GM12878 (cell line): ENCODE data around the gene MVK. TPM values are rescaled to one million over a fixed set of nuclear protein-coding genes. Genes with fewer than 3 reads are reported as not detected.

Source experiments
- ATAC-seq: fragments of 200-7000 bp; cut with Tn5 transposase; 3 replicates; pipeline ENCODE4 v1.9.1; 2020; ENCODE audit warnings: mild to moderate bottlenecking, moderate library complexity
- BruUV-seq: library from RNA; stranded (reverse); fragments of 400-500 nt; replicated peaks from 2 replicates; lab custom pipeline; 2021; lab: Mats Ljungman, UMichigan
- CTCF ChIA-PET: fragments of 300-600 bp; sonication (Branson Sonifier 250); formaldehyde crosslinking; extraction: SDS; loops from one replicate; lab custom pipeline; 2021; ENCODE audit warnings: inconsistent platforms; lab: Yijun Ruan, JAX
- POLR2A ChIA-PET: fragments of 350-600 bp; formaldehyde crosslinking; extraction: SDS; loops from one replicate; lab custom pipeline; 2021; ENCODE audit warnings: inconsistent platforms; lab: Charles Lee
- RAD21 ChIA-PET: fragments of 300-600 bp; sonication (Branson Sonifier 250); formaldehyde crosslinking; loops from one replicate; lab custom pipeline; 2023; ENCODE audit warnings: antibody characterized with exemption; ENCODE audit not compliant: unreplicated experiment; lab: Charles Lee
- SMC1A ChIA-PET: fragments of 300-600 bp; sonication (Branson Sonifier 250); formaldehyde crosslinking; loops from one replicate; lab custom pipeline; 2023; ENCODE audit not compliant: unreplicated experiment, uncharacterized antibody; lab: Charles Lee
- DNase-seq: peaks from one replicate; pipeline ENCODE4 v3.0.0-alpha.2; 2011; ENCODE audit warnings: low read depth, low spot score
- FAIRE-seq: peaks from 3 replicates; lab custom pipeline; 2011; peaks lifted over from hg19 to GRCh38; lab: Jason Lieb, UNC
- H2AFZ ChIP-seq: 2 replicates; pipeline ENCODE4 v1.6.0; 2011; ENCODE audit warnings: low read depth, low read length, control low read depth; ENCODE audit not compliant: control insufficient read depth
- H3K27ac ChIP-seq: 2 replicates; pipeline ENCODE4 v1.5.1; 2011; ENCODE audit warnings: control low read depth; ENCODE audit not compliant: control insufficient read depth, insufficient read depth
- H3K27me3 ChIP-seq, 2 experiments: replicated peaks in 1 of 2; 2 replicates each; pipeline versions ENCODE4 v1.6.0 to v1.6.1; 2011; ENCODE audit warnings: low read length in 1 of 2; ENCODE audit not compliant: control insufficient read depth in 2 of 2, insufficient read depth in 2 of 2
- H3K36me3 ChIP-seq, 2 experiments: 2 replicates each; pipeline ENCODE4 v1.5.1; 2011; ENCODE audit warnings: low read length in 1 of 2; ENCODE audit not compliant: control insufficient read depth in 2 of 2, insufficient read depth in 2 of 2
- H3K4me1 ChIP-seq: 2 replicates; pipeline ENCODE4 v1.6.1; 2011; ENCODE audit warnings: mild to moderate bottlenecking, low read length, moderate library complexity, mixed read lengths; ENCODE audit not compliant: control insufficient read depth, insufficient read depth
- H3K4me2 ChIP-seq: 2 replicates; pipeline ENCODE4 v1.6.0; 2011; ENCODE audit warnings: control low read depth; ENCODE audit not compliant: control insufficient read depth, insufficient read depth
- H3K4me3 ChIP-seq: fragments of 200-600 bp; sonication (generic); 2 replicates; pipeline ENCODE4 v1.5.1; 2016
- H3K79me2 ChIP-seq: 2 replicates; pipeline ENCODE4 v1.6.0; 2011; ENCODE audit warnings: low read length; ENCODE audit not compliant: control insufficient read depth, insufficient read depth
- H3K9ac ChIP-seq: 2 replicates; pipeline ENCODE4 v1.8.0; 2011; ENCODE audit warnings: low read length, control low read depth, mixed read lengths; ENCODE audit not compliant: control insufficient read depth, insufficient read depth
- H3K9me3 ChIP-seq: replicated peaks from 3 replicates; pipeline ENCODE4 v1.5.1; 2011; ENCODE audit warnings: mild to moderate bottlenecking, low read length; ENCODE audit not compliant: control insufficient read depth, insufficient read depth
- H4K20me1 ChIP-seq: 2 replicates; pipeline ENCODE4 v1.6.0; 2011; ENCODE audit not compliant: control insufficient read depth, insufficient read depth
- CHD1 ChIP-seq: IDR thresholded peaks from 2 replicates; pipeline ENCODE4 v1.6.1; 2012; ENCODE audit warnings: low read depth, low read length, improper control_type of control experiment
- EED ChIP-seq: sonication (generic); IDR thresholded peaks from 2 replicates; pipeline ENCODE4 v1.6.1; 2016; ENCODE audit warnings: antibody characterized with exemption, low read depth
- EP300 ChIP-seq, 2 experiments: fragments of 150-350 bp in 1 of 2; IDR thresholded peaks; 2 replicates each; pipeline ENCODE4 v1.6.1; 2011 to 2012; ENCODE audit warnings: low read depth in 2 of 2, low read length in 2 of 2, borderline replicate concordance in 1 of 2, improper control_type of control experiment in 1 of 2, inconsistent platforms in 1 of 2; ENCODE audit not compliant: control insufficient read depth in 1 of 2
- HDGF ChIP-seq: fragments of 450-650 bp; IDR thresholded peaks from 2 replicates; pipeline ENCODE4 v1.6.1; 2016; ENCODE audit warnings: antibody characterized with exemption
- IKZF2 ChIP-seq, 2 experiments: fragments of 450-650 bp; IDR thresholded peaks; 2 replicates each; pipeline ENCODE4 v1.6.1; 2017; ENCODE audit warnings: mild to moderate bottlenecking in 2 of 2, moderate library complexity in 2 of 2
- JUND ChIP-seq: IDR thresholded peaks from 2 replicates; pipeline ENCODE4 v1.6.1; 2012; ENCODE audit warnings: low read depth, mild to moderate bottlenecking, low read length, improper control_type of control experiment, moderate library complexity
- KLF5 ChIP-seq: fragments of 450-650 bp; IDR thresholded peaks from 2 replicates; pipeline ENCODE4 v1.6.1; 2014; ENCODE audit warnings: mild to moderate bottlenecking; ENCODE audit not compliant: partially characterized antibody
- POLR2AphosphoS5 ChIP-seq: IDR thresholded peaks from 2 replicates; pipeline ENCODE4 v1.6.1; 2011; ENCODE audit warnings: mild to moderate bottlenecking, low read length, inconsistent platforms
- RAD21 ChIP-seq: IDR thresholded peaks from 2 replicates; pipeline ENCODE4 v1.6.1; 2011; ENCODE audit warnings: mild to moderate bottlenecking, low read depth, low read length, moderate library complexity; ENCODE audit not compliant: insufficient read depth
- RAD51 ChIP-seq: fragments of 450-650 bp; IDR thresholded peaks from 2 replicates; pipeline ENCODE4 v1.6.1; 2016; ENCODE audit warnings: moderate library complexity, mild to moderate bottlenecking, inconsistent platforms
- RELA ChIP-seq: fragments of 450-650 bp; IDR thresholded peaks from 2 replicates; pipeline ENCODE4 v1.8.0; 2014; ENCODE audit warnings: borderline replicate concordance; ENCODE audit not compliant: partially characterized antibody
- SIN3A ChIP-seq: IDR thresholded peaks from 2 replicates; pipeline ENCODE4 v1.6.1; 2012; ENCODE audit warnings: low read depth, low read length, improper control_type of control experiment
- SIX5 ChIP-seq: IDR thresholded peaks from 2 replicates; pipeline ENCODE4 v1.6.1; 2011; ENCODE audit warnings: mild to moderate bottlenecking, low read depth, low read length, moderate library complexity; ENCODE audit not compliant: severe bottlenecking
- SREBF1 ChIP-seq: IDR thresholded peaks from 2 replicates; pipeline ENCODE4 v1.6.1; 2012; ENCODE audit warnings: mild to moderate bottlenecking, low read length
- TCF3 ChIP-seq: IDR thresholded peaks from 2 replicates; pipeline ENCODE4 v1.6.1; 2012; ENCODE audit warnings: low read depth, mild to moderate bottlenecking, low read length, borderline replicate concordance; ENCODE audit not compliant: insufficient read depth
- WGBS: methylation state at CpG from one replicate; pipeline ENCODE4 v1.1.6; 2016; ENCODE audit warnings: low lambda C conversion rate; ENCODE audit not compliant: insufficient replicate concordance, insufficient coverage; ENCODE audit errors: missing lambda C conversion rate; 5-methylcytosine and 5-hydroxymethylcytosine counted together
- in situ Hi-C: fragments of 300-500 bp; cut with MboI; formaldehyde crosslinking; loops from 9 replicates; pipeline ENCODE4 v1.14.3; 2018; ENCODE audit warnings: mixed read lengths
- intact Hi-C: fragments of 100-400 bp; cut with micrococcal nuclease; formaldehyde crosslinking; loops from one replicate; pipeline ENCODE4 v1.14.2; 2022; ENCODE audit not compliant: unreplicated experiment
- polyA plus RNA-seq, 11 experiments: library from polyadenylated mRNA; depleted of rRNA in 4 of 11; unstranded in 6 of 11; stranded (reverse) in 5 of 11; fragments of >200 nt; fragmentation: Nextera tagmentation in 4 of 11; fragmentation: Illumina TruSeq in 1 of 11; extraction: Ambion mirVana in 4 of 11; extraction: Trizol in 1 of 11; gene quantifications; 1 replicate in 1 of 11; 2 replicates in 10 of 11; pipeline versions ENCODE4 v1.2.1 to v1.2.3, GENCODE V29; 2011 to 2016; ENCODE audit warnings: inconsistent platforms in 2 of 11, missing spikeins in 2 of 11, low read depth in 1 of 11
- total RNA-seq, 4 experiments: library from RNA; depleted of rRNA in 3 of 4; stranded (reverse); fragments of >200 nt in 3 of 4; fragmentation: Illumina TruSeq in 1 of 4; extraction: Trizol in 1 of 4; gene quantifications; 2 replicates each; pipeline versions ENCODE4 v1.2.1 to v1.2.3, GENCODE V29; 2013 to 2021

MVK gene
- total and polyA plus RNA-seq, 10 of the 15 experiments (the other 5 are each of a cell fraction or from before 2014, with no cell fraction given) = 0.24 to 46.7 (median 31.9) TPM

DNA sequence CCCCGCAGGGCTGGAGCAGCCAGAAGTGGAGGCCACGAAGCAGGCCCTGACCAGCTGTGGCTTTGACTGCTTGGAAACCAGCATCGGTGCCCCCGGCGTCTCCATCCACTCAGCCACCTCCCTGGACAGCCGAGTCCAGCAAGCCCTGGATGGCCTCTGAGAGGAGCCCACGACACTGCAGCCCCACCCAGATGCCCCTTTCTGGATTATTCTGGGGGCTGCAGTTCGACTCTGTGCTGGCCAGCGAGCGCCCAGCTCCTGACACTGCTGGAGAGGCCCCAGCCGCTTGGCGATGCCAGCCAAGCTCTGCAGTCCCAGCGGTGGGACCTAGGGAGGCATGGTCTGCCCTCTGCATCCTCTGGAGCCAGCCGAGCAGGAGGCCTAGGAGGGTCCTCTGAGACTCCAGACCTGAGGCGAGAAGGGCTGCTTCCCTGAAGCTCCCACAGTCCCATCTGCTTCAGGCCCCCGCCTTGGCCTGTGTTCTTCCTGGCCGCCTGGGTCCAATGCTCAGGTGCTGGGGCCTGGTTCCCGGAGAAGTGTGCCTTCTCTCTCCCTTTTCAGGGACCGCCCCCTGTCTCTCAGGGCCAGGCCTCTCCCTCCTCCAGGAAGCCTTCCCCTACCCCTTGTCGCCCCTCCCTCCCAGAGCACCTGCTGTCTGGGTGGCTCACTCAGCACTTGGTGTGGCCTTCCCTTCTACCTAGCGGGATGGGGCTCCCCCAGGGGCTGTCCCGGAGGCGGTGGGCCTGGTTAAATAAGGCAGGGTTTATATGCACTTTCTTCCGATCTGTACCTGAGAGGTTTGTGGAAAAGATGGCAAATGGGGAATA lies 23.0 kb downstream of the MVK start:
- no TSS peak for BruUV-seq
- WGBS = 87% methylated on average over 22 of the region's 24 CpGs
- intact Hi-C loops = loop anchor here (1.0 kb wide), 1 partner anchor 179 kb away; no protein-coding TSS in a partner anchor
- H2AFZ ChIP-seq = no peak overlapping the region
- peaks cover 2 to 4% of the 10 kb centered on the region in 2 experiments; a peak in 2 of 4 replicates for H3K36me3 ChIP-seq
- H3K4me2 ChIP-seq = no peak overlapping the region
- ChIA-PET SMC1A (interaction anchor here (1.0 to 2.7 kb wide), 3 partner anchors 22 to 180 kb away, joined by 3 to 14 read pairs (median 3); no protein-coding TSS in a partner anchor), CTCF (interaction anchor here (0.5 to 3.2 kb wide), 20 partner anchors 8 to 812 kb away, joined by 3 to 24 read pairs (median 6); partner anchors contain the start of genes MMAB and MVK), RAD21 (interaction anchor here (1.0 to 3.6 kb wide), 4 partner anchors 44 to 280 kb away, joined by 3 to 16 read pairs (median 6); no protein-coding TSS in a partner anchor), POLR2A (no interaction called here)
- in situ Hi-C loops = no loop called here
- H3K79me2 ChIP-seq = no peaks in the 10 kb centered on the region
- FAIRE-seq = no peak
- no peak overlapping the region for H3K27ac ChIP-seq
- H4K20me1 ChIP-seq = no peaks in the 10 kb centered on the region
- H3K9me3 ChIP-seq = no peaks in the 10 kb centered on the region
- H3K4me1 ChIP-seq = peaks cover 4% of the 10 kb centered on the region; the same call in 1 of the 2 replicates
- ATAC-seq = peak; percentile 50
- DNase-seq = no peak
- TF ChIP-seq SIN3A (no peak), JUND (no peak), SIX5 (no peak), SREBF1 (no peak), RAD51 (no peak), HDGF (no peak), POLR2AphosphoS5 (no peak), EED (no peak), EP300 (IDR thresholded peaks at IDR 0.05; ENCODE audit: borderline replicate concordance in 1 of 2, control insufficient read depth in 1 of 2, low read depth in 2 of 2, low read length in 2 of 2) (no peak), RELA (no peak), IKZF2 (IDR thresholded peaks at IDR 0.05) (no peak), KLF5 (no peak), RAD21 (no peak), CHD1 (no peak), TCF3 (no peak)
- TF ChIP-seq, all 136 proteins: peak for 0
- Histone ChIP-seq H3K4me3 (no peak overlapping the region), H3K27me3 (no peaks in the 10 kb centered on the region), H3K9ac (no peak overlapping the region)
